Ureter (tissue), 1 donor: Measurements from ENCODE around the gene LOXL4. TPM values are rescaled to one million over a fixed set of nuclear protein-coding genes. Genes with fewer than 3 reads are reported as not detected.

Experiments
- DNase-seq: peaks from one replicate; pipeline ENCODE4 v3.0.0-alpha.2; 2020; ENCODE audit warnings: low spot score
- total RNA-seq: library from RNA; stranded (reverse); gene quantifications from one replicate; pipeline ENCODE4 v1.2.4, GENCODE V29; 2023
- donor health status: DM: yes; HTN: yes; CAD: no.

LOXL4 gene
- total RNA-seq: 3.0 TPM

GRCh38 chr10:98267894-98268693 lies at the start of gene LOXL4:
TSS of gene LOXL4 (minus strand) at chr10:98268194. CDS start at chr10:98263019, 5,175 bp downstream.
- no peak for DNase-seq

DNA sequence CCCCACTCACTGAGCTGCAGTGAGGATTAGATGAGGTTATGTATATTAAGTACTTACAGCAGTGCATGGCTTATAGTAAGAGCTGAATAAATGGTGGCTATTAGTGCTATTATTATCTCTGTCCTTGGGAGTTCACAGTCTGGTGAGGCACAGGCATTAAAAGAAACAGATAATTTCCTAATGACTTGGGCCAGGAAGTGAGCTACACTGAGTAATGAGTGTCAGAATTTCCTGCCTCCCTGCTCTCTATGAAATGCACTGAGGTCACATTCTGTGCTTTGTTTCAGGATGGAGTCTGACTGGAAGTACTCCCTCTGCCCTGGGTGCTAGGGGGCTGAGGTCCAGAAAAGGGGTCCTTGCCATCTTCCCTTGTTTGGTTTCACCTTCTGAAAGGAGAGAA lies 48.7 kb upstream of the LOXL4 start:
- DNase-seq: no peak

DNA sequence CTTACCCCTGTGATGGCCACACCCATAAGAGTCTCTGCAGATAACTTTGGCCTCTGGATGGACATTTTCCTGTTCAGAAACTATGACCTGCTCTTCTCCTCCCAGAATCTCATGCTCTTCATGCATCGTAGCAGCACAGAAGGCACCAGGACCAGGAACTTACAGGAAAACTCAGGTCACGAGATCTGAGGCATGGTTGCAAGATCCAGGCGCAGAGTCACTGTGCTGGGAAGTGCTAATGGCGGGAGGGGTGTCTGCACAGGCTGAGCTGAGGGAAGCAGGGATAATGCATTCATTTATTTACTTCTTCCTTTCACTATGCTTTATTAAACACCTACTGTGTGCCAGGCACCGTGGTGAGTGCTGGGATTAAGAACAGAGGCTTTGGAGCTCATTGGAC lies 48.2 kb upstream of the LOXL4 start:
- DNase-seq: no peak

- peak; percentile 69 for DNase-seq
Observed at GRCh38 chr10:98314532-98315284, 46.7 kb upstream of the LOXL4 start.

GRCh38 chr10:98313598-98313997 lies 45.6 kb upstream of the LOXL4 start:
- no peak for DNase-seq

DNA sequence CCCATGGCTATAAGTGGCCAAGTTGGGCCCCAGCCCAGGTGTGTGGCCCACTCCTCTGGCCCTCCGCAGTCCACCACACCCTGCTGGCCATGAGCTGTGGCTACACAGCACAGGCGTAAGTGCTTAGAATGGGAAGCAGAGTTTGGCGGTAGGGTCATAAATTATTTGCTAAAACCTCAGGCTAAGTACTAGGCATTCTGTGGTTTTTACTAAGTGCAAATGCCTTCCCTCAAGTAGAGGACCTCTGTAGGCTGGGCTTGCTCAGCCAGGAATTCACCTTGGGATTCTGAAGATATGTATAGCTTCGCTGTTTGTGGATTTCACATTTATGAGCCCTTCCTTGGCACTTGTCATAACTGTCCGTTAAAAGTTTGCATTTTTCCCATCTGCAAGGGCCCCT lies 44.8 kb upstream of the LOXL4 start:
- DNase-seq: no peak

- no peak for DNase-seq
Observed at GRCh38 chr10:98312349-98312748, 44.4 kb upstream of the LOXL4 start.

DNA sequence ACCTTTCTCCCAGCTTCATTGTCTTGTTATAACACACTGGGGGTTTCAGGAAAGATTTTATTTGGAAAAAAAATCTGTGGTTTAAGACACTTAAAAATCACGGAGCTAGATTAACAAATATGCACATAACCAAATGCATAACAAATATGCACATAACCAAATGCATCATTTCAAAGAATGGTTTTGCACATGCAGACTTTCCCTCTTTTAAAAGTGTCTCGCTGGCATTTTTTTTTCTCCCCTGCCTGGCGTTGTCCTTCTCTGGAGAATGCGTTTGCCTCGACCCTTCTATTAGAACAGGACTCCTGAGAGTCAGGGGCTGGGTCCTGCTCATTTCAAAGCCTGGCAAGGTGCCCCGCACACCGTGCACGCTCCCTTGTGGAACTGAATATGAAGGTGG lies 42.7 kb upstream of the LOXL4 start:
- DNase-seq: no peak

GRCh38 chr10:98309366-98310355 lies 41.7 kb upstream of the LOXL4 start:
- DNase-seq: peak; percentile 82

DNA sequence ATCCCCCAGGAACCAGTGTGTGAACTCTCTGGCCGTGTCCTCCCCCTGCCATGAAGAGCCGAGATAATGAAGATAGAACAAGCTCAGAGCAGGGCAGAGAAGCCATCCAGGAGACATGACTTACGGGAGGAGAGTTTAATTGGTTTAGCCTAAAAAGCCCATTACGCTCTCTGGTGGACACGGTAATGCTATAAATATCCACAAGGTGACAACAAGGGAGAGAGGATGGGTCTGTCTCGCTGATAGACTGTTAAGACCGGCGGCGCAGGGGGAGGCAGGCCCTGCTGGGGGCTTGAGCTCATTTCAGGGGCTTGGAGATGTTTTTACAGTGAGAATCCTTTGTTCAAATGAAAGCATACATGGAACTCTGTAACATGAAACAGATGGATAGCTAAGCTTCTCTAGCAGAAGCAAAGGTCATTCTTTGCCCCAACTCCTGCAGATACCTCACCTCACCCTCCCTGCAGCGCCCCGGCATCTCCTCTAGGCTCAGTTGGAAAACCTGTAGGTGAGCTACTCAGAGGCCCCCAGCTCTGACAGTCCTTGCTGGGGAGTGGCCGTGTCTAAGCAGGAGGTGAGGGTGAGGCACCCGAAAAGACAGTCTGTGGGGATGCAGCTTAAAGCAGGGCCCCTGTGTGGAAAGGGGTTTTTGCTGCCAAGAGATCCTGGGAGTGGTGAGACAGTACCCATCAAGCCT lies 40.8 kb upstream of the LOXL4 start:
- no peak for DNase-seq

DNA sequence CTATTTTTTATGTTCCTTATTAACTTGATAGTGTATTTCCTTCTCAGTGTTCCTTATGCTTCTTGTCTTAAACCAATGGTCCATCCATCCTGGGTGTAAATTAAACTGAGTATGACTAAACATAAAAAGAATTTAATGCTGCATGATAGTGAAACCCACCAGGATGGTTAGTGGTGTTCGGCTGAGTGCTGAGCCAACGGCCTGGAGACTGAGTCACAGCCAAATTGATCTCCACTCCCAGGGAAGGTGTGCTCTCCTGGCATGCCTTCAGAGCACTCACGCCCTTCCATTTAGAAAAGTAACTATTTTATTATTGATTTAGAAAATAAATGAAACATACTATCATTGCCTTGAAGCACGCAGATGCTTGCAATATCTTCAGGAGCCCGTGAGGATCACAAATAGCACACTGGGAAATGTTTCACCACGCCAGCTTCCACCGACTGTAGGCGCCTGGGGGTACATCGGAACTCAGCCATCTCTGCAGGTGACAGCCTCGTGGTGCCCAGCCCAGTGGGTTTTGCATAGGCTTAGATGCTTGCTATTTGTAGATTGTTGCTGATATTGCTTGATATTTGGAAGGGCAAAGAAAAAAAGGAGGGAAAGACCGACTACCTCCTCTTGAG lies 40.0 kb upstream of the LOXL4 start:
- DNase-seq: no peak

- DNase-seq: no peak
Observed at GRCh38 chr10:98306501-98306900, 38.5 kb upstream of the LOXL4 start.

GRCh38 chr10:98303569-98303968 lies 35.6 kb upstream of the LOXL4 start:
- no peak for DNase-seq

GRCh38 chr10:98302741-98303365 lies 34.9 kb upstream of the LOXL4 start:
- no peak for DNase-seq

- no peak for DNase-seq
Observed at GRCh38 chr10:98301664-98302319, 33.8 kb upstream of the LOXL4 start.

DNA sequence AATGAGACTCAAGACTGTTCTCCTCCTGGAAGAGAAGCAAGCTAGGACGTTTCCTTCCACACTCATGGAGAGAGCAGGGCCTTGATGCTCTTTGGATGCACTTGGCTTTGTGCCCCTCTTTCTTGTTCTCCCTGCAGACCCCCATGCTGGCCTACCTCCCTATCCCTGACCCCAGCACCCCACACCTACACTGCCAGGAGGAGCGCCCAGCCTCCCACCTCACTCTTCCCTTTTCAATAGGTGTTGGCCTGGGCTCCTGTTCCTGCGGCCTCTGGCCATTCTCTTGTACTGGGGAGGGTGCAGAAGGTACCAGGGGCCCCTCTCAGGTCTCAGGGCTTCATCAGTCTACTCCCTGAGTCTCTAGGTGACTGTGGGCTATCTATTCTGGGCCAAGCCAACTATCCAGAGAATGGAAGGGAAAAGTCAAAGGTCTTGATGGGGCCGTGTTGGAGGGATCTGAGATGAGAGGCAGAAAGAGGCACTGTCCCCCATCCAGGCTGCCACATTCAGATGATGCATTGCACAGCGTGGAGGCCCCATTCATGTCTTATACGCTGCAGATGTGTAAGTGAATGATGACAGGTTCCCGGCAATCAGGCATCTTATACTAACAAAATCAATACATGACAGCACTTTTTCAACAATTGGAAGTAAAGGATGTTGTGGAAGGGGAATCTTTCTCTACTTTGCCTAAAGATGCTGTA lies 32.7 kb upstream of the LOXL4 start:
- DNase-seq: no peak

- DNase-seq: no peak
Observed at GRCh38 chr10:98299341-98299740, 31.3 kb upstream of the LOXL4 start.

DNA sequence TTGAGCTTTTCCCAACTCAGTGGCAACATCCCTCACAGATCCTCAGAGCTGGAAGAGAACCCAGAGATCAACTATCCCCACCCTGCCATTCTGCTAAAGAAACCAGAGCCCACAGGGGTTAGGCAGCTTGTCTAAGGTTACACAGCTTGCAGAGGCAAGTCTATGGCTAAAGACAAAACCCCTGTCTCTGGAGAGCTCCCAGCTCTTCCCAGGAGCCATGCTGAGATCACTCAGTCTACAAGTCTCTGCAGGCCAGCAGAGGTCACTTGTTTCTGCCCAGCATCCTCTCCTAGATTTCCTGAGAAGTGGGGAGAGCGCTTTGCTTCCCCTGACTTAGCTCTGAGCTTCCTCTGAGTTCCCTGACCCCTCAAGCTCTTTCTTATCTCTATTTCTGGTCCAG lies 28.5 kb upstream of the LOXL4 start:
- no peak for DNase-seq

DNA sequence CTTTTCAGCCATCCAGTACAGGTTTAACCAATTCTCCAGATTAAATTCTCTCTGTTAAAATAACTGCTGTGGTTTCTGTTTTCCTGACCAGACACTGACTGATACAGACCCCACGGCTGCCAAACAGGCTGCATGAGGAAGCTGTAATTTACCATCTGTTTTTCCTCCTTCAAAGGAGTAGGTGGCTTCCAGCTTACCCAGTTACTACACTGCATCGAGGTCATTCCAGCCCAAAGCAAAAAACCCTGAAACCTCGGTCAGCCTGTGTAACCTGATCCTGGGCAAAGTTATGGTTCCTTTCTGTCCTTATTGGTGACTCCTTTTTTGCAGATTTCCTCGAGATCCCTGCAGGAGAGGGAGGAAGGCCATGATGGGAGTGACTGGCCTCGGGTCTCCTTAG lies 27.9 kb upstream of the LOXL4 start:
- no peak for DNase-seq
